Activated T-cell treated with anti-CD3 and anti-CD28 coated beads for 4 hours (primary cell): ENCODE measurements around the gene PTPRN2.
"Not testable (repeated sequence)": the region's sequence is repeated elsewhere in the genome, so short reads cannot be mapped to it uniquely, and the experiment has no call there.

Source experiments
- DNase-seq: peaks from one replicate; pipeline ENCODE4 v3.0.0-alpha.2; 2020

PTPRN2 gene

DNA sequence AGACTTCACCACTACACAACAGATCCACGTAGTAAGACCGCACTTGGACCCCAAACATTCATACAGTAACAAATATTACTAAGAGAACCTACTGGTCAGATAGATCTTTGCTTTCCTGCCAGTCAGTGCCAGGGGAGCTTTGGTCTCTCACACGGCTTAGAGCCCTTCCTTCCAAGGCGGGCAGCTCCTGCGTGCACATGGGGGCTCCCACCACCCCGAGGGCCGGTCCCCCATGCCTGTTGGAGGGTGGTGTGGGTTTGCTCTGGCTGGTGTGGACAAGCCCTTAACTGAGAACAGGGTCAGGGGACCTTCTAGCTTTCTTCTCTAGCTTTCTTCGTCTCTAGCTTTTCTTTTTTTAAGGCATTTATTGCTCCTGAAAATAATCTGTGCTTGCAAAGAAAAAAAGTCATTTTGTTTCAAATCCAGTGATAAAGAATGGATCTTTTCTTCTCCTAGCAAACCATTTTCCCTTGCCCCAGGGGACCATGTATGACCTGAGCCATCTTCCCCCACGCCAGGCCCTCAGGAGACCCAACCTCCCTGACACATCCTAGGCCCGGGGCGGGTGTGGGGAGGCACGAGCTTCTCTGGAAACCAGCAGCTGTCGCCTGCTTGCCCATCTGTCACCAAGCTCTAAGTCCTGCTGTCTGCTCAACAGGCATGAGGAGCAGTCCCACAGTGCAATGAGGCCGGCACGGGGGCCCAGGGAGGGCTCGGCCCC lies 591.1 kb downstream of the PTPRN2 start:
- DNase-seq: no peak

DNA sequence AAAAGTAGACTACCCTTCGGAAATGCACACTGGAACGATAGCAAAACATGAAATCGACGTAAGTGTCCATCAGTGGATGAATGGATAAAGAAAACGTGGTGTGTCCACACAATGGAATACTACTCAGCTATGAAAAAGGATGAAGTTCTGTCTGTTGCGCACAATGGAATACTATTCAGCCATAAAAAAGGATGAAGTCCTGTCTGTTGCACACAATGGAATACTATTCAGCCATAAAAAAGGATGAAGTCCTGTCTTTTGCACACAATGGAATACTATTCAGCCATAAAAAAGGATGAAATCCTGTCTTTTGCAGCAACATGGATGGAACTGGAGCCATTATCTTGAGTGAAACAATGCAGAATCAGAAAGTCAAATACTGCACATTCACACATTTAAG lies 591.8 kb downstream of the PTPRN2 start:
- no peak for DNase-seq

GRCh38 chr7:157994319-157994718 lies 593.3 kb downstream of the PTPRN2 start:
- no peak for DNase-seq

- no peak for DNase-seq
These were observed 594.1 kb downstream of the PTPRN2 start for GRCh38 chr7:157993406-157994105.

GRCh38 chr7:157992511-157993160 lies 595.0 kb downstream of the PTPRN2 start:
- DNase-seq: no peak

- DNase-seq: no peak
These were observed 595.9 kb downstream of the PTPRN2 start for GRCh38 chr7:157991761-157992160.

DNA sequence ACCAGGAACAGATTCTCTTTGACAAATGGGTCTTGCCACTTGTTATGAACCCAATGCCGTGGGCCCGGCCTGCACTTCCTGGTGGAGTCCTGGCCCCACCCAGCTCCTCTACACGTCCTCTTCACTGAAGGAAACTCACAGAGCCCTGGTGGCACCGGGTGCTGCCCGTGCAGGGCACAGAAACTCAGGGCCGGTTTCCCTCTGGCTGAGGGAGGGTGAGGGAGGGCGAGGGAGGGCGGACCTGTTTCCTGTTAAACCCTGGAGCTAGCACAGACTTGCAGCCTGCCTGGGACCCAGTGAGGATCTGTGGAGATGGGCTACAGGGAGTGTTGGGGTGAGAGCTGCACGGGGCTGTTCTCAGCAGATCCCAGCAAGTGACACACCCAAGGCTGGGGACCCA lies 596.3 kb downstream of the PTPRN2 start:
- DNase-seq: no peak

DNA sequence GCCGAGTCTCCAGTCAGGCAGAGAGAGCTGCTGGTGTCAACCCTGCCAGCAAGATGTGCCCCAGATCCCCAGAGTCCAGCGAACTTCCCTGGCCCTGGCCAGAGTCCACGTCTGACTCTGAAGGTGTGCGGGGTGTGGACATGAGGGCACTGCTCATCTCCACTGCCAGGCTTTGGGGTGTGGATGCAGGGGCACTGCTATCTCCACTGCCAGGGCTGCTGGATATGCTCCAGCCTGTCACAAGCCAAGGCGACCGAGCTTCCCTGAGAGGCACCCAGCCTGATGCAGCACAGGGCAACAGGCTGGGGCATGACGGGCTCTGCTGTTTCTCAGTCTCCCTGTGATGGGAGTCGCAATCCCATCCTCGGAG lies 596.8 kb downstream of the PTPRN2 start:
- DNase-seq: no peak

GRCh38 chr7:157990226-157990880 lies 597.3 kb downstream of the PTPRN2 start:
- no peak for DNase-seq

DNA sequence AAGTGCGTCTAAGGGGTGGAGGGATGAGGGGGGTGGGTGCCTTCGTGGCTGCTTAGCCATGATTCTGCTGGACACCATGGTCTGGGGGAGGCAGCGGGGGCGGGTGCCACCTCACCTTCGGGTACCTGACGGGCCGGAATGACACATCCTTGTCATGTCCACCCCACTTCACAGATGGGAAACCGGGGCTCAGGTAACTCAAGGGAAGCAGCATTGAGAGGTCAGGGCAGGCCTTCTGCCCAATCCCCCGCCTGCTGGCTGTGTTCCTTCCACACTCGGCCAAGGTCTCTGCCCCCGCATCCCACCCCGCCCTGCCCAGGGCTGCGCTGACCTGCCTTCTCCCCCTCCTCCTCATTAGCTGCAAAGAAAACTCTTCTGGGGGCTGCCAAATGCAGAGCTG lies 598.0 kb downstream of the PTPRN2 start:
- DNase-seq: no peak

- DNase-seq: no peak
These were observed 599.7 kb downstream of the PTPRN2 start for GRCh38 chr7:157987906-157988305.

- no peak for DNase-seq
These were observed 601.6 kb downstream of the PTPRN2 start for GRCh38 chr7:157986051-157986450.

DNA sequence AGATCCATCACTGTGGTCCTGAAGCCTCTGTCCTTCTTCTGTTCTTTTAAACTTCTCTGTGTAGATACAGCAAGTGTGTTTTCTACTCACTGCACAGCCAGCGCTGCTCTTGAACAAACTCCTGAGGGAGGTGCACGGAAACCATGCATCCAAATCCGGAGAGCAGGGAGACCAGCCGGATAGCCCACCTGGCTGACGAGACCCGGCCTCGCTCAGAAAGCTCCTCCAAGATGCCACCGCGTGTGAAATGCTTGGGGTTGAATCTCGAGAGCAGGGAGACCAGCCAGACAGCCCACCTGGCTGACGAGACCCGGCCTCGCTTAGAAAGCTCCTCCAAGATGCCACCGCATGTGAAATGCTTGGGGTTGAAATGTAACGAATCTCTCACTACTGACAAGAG lies 602.0 kb downstream of the PTPRN2 start:
- DNase-seq: no peak

GRCh38 chr7:157984423-157985163 lies 603.0 kb downstream of the PTPRN2 start:
- DNase-seq: no peak

DNA sequence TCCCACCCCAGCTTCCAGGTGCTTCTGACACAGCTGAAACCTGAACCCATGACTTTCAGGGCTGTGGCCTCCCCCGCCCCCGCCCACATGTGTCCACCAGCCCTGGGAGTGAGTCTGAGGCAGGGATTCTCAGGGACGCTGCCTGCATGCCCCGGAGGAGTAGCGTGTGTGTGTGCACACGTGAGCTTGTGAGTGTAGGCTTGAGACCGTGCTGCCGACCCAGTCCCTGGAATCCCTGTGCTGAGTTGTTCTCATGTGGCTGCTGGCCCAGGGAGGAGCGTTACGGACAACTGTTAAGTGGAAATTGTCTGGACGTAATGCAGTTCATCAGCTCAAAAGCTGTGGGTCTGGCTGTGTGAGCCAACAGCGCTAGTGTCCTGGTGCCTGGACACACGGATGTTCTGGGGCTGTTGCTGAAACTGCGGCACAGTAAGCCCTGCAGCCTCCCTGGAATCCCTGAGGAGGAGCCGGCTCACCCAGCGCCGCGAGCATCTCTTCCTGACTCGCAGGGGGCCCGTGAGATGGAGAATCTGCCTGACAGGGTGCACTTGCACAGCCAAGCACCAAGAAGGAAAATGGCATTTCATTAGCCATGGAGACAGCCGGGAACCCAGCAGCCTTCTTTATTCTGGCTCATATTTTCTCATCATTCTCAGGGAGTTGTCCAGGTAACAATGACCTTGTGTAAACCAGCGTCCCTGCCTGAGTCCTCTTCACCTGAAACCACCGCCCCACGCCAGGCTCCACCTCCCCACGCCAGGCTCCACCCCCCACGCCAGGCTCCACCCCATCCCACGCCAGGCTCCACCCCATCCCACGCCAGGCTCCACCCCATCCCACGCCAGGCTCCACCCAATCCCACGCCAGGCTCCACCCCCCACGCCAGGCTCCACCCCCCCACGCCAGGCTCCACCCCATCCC lies 603.9 kb downstream of the PTPRN2 start:
- no peak for DNase-seq

DNA sequence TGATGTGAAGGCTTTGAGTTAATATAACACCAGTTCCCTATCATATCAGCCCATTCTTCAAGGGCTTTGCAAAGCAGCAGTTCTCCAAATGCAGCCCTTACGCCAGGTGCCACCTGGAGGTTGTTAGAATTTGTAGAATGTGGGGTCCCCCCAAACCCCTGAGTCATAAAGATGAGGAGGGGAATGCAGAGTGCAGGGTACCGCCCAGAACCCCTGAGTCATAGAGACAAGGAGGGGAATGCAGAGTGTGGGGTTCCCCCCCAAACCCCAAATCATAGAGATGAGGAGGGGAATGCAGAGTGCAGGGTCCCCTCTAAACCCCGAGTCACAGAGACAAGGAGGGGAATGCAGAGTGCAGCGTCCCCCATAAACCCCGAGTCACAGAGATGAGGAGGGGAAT lies 605.8 kb downstream of the PTPRN2 start:
- no peak for DNase-seq

DNA sequence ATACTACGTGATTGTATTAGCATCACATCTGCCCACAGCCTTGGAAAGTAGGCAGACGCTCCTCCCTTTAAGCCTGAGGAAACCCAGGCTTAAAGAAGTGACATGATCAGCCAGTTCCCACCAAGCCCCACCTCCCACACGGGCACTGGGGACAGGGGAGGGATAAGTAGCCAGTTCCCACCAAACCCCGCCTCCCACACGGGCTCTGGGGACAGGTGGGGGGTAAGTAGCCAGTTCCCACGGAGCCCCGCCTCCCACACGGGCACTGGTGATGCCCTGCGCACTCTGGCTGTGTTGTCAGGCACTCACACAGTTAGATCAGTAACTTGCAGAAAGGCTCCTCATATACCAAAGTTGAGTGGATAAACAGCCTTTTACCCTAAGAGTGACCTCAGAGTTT lies 606.8 kb downstream of the PTPRN2 start:
- no peak for DNase-seq

DNA sequence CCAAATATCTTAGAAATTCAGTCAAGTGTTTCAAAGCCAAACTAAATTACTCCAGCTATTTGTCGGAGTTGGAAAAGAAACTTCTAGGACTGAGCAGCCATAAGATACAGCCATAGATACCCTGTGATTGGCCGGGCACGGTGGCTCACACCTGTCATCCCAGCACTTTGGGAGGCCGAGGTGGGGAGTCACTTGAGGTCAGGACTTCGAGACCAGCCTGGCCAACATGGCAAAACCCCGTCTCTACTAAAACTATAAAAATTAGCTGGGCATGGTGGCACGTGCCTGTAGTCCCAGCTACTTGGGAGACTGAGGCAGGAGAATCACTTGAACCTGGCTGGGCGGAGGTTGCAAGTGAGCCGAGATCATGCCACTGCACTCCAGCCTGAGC lies 607.3 kb downstream of the PTPRN2 start:
- DNase-seq: not testable (repeated sequence)

DNA sequence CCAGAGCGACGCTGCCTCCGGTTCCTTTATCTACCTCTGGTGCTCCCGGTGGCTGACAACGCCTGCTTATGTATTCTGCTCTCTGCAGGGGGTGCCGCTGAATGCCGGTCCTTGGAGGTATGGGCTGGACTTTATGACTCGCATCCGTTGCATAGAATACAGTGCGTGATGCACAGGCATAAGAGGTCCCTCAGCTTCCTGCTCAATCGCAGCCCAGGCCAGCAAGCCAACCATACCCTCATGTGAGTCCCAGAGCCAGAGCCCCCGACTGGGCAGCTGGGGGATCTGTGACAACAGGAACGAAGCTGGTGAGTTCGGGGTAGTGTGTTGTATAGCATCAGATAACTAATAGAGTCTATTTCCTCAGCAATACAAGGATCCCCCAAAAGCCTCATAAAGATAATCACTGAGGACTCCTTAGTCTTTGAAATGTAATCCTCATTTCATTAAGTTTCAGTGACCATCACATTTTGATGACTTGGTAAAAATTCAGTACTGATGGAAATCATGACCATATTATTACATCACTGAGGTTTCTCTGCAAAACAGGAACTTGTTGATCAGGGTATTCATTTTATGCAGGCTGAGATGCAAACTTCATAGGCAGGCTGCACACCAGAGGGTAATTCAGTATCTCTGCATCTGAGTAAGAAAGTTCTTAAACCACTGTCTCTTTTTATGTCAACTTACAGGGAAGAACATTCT lies 607.8 kb downstream of the PTPRN2 start:
- no peak for DNase-seq

DNA sequence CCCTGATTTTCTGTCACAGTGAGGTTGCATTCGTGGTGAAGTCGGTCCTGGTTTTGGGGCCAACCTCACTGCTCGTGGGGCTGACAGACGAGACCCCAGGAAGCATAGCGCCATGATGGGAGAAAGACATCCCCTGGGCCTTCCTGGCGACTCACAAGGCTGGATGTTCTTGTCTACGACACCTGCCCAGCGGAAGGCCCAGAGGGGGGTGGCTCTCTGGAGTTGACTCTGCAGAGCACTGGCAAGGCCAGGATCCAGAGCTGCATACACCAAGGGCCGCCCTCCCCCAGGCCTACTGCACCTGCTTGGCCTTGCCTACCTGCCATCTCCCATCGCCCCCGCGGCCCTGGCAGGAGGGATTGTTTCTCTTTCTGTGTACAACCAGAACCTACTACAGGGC lies 608.9 kb downstream of the PTPRN2 start:
- no peak for DNase-seq
